CD4-positive, alpha-beta memory T cell (primary cell): ENCODE measurements around the gene ZBTB45. TPM values are rescaled to one million over a fixed set of nuclear protein-coding genes. Genes with fewer than 3 reads are reported as not detected.

Source experiments
- CTCF ChIA-PET: fragments of 350-600 bp; sonication (Branson Sonifier 250); formaldehyde crosslinking; loops from one replicate; lab custom pipeline; 2021; ENCODE audit warnings: inconsistent platforms; ENCODE audit not compliant: partially characterized antibody; lab: Charles Lee
- POLR2A ChIA-PET: fragments of 350-600 bp; sonication (Branson Sonifier 250); formaldehyde crosslinking; loops from one replicate; lab custom pipeline; 2021; ENCODE audit not compliant: partially characterized antibody; lab: Charles Lee
- DNase-seq, 5 donors: peaks; one replicate each; pipeline versions ENCODE4 v3.0.0 to v3.0.0-alpha.2; 2020 to 2022; ENCODE audit warnings: mixed read lengths in 1 of 5
- H3K27ac ChIP-seq: one replicate; pipeline ENCODE4 v1.7.0; 2013; ENCODE audit warnings: low read depth, low read length
- H3K27me3 ChIP-seq: 2 replicates; pipeline ENCODE4 v1.7.0; 2013; ENCODE audit warnings: mild to moderate bottlenecking, low read length, moderate library complexity; ENCODE audit not compliant: insufficient read depth
- H3K36me3 ChIP-seq: 2 replicates; pipeline ENCODE4 v1.7.0; 2013; ENCODE audit warnings: mild to moderate bottlenecking, low read length, moderate library complexity; ENCODE audit not compliant: insufficient read depth
- H3K4me1 ChIP-seq: 2 replicates; pipeline ENCODE4 v1.7.0; 2013; ENCODE audit warnings: mild to moderate bottlenecking, low read length, moderate library complexity; ENCODE audit not compliant: insufficient read depth
- H3K4me3 ChIP-seq, 2 donors: one replicate each; pipeline ENCODE4 v1.7.0; 2013; ENCODE audit warnings: low read length in 2 of 2, mild to moderate bottlenecking in 1 of 2
- H3K9me3 ChIP-seq, 2 donors: one replicate each; pipeline ENCODE4 v1.7.0; 2013; ENCODE audit warnings: low read length in 2 of 2, control low read depth in 1 of 2; ENCODE audit not compliant: control insufficient read depth in 1 of 2
- H3K27ac Mint-ChIP-seq, 7 donors: one replicate each; pipeline ENCODE4 v1.8.0; 2020 to 2021; ENCODE audit warnings: mixed read lengths in 7 of 7, mild to moderate bottlenecking in 6 of 7, inconsistent platforms in 3 of 7, moderate library complexity in 3 of 7
- H3K27me3 Mint-ChIP-seq, 2 donors: one replicate each; pipeline ENCODE4 v1.8.0; 2020 to 2021; ENCODE audit warnings: mixed read lengths in 2 of 2
- H3K36me3 Mint-ChIP-seq, 2 donors: one replicate each; pipeline ENCODE4 v1.8.0; 2020 to 2021; ENCODE audit warnings: mixed read lengths in 2 of 2, inconsistent platforms in 1 of 2, mild to moderate bottlenecking in 1 of 2
- H3K4me1 Mint-ChIP-seq, 4 donors: one replicate each; pipeline ENCODE4 v1.8.0; 2020 to 2021; ENCODE audit warnings: mixed read lengths in 4 of 4, mild to moderate bottlenecking in 1 of 4
- H3K4me3 Mint-ChIP-seq, 8 donors: one replicate each; pipeline ENCODE4 v1.8.0; 2020 to 2021; ENCODE audit warnings: mixed read lengths in 8 of 8, mild to moderate bottlenecking in 7 of 8, moderate library complexity in 6 of 8, inconsistent platforms in 3 of 8
- H3K9me3 Mint-ChIP-seq, 8 donors: one replicate each; pipeline ENCODE4 v1.8.0; 2020 to 2021; ENCODE audit warnings: mixed read lengths in 8 of 8, mild to moderate bottlenecking in 5 of 8, inconsistent platforms in 3 of 8, moderate library complexity in 1 of 8
- intact Hi-C: fragments of 100-400 bp; cut with micrococcal nuclease; formaldehyde crosslinking; loops from one replicate; pipeline ENCODE4 v1.15.1; 2023
- polyA plus RNA-seq, 2 donors: library from polyadenylated mRNA; unstranded; fragments of 300-500 nt; fragmentation: Illumina TruSeq; gene quantifications; one replicate each; pipeline ENCODE4 v1.2.3, GENCODE V29; 2021
- total RNA-seq, 2 experiments: library from RNA; stranded (reverse); gene quantifications; one replicate each; pipeline ENCODE4 v1.2.3, GENCODE V29; 2021

ZBTB45 gene
- total RNA-seq, result 10 to 100 TPM; 19.8 TPM
- 1 to 10 TPM; 1.9 to 6.2 TPM for polyA plus RNA-seq

DNA sequence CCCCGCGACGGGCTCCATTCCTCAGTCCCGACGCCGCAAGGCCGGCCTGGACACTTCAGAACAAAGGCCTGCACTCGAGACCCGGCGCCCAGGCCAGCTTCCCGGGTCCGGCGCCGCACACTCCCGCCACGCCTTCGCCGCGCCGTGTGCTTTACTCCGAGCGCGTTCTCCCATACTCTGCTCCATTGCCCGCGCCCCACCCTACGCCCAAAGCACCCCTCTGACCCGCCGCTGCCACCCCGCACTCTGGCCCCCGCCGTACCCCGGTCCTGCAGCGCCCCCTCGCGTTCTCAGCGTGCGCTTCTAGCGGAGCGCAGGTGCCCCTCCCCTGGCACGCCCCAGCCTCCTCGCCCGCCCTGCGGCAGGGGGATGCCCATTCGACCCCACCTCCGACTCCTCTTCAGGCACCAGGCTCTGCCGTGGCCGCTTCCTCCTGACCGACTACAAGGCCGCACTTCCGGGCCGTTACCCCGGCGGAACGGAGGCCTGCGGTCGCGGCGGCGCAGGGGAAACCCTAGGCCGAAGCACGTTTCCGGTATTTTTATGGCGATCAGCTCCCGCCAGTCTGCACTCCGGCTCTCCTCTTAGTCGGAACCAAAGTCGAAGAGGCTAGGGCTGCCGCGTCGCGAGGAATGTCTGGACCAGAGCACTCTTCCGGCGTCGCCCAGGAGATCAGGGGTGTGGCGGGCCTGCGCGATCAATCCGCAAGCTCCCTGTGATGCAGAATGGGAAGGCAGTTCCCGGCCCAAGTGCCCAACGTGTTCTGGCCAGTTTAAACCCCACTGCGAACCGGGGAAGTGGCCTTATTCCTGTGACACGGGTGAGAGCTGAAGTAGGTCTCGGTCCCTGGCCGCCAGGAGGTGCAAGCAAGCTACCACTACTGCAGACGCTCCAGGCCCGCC is at the start of gene ZBTB45:
TSS of gene ZBTB45 (minus strand) at position 456 of the 902 bp plus-strand sequence. CDS start 2,137 bp downstream, outside the sequence.
- peak; percentile 88 to 92 (median 89) for DNase-seq
- H3K36me3 Mint-ChIP-seq, result peaks cover 6 to 17% of the 10 kb centered on the region in 2 donors
- POLR2A ChIA-PET, result interaction anchor here (0.7 to 5.4 kb wide), 33 partner anchors 10 to 1108 kb away, joined by 3 to 96 read pairs (median 7); partner anchors contain the start of genes CHMP2A, ERVK3-1, MZF1 and RPS5
- CTCF ChIA-PET, result interaction anchor here (0.7 to 13.8 kb wide), 30 partner anchors 8 to 603 kb away, joined by 3 to 260 read pairs (median 4); partner anchors contain the start of genes CHMP2A, MZF1, SLC27A5 and TRIM28
- H3K4me1 Mint-ChIP-seq, result peaks cover 14 to 53% (median 30%) of the 10 kb centered on the region in 4 donors
- H3K4me1 ChIP-seq, result peaks cover 28% of the 10 kb centered on the region
- H3K27ac ChIP-seq, result peak within 1 kb of the TSS; percentile 82
- no peaks in the 10 kb centered on the region for H3K27me3 ChIP-seq
- H3K27me3 Mint-ChIP-seq, result no peaks in the 10 kb centered on the region
- H3K36me3 ChIP-seq, result peaks cover 13% of the 10 kb centered on the region
- H3K9me3 Mint-ChIP-seq, result no peaks in the 10 kb centered on the region
- peak within 1 kb of the TSS; percentile 97 to 99 (median 98) for H3K27ac Mint-ChIP-seq
- H3K9me3 ChIP-seq, result no peaks in the 10 kb centered on the region
- H3K4me3 Mint-ChIP-seq, result peak within 1 kb of the TSS; percentile 92 to 97 (median 95)
- intact Hi-C loops, result loop anchor here (1.0 to 5.0 kb wide), 8 partner anchors 20 to 337 kb away; partner anchors contain the start of genes MZF1, TRIM28, ZNF132 and ZNF446
- H3K4me3 ChIP-seq, result peak within 1 kb of the TSS; percentile 81 to 88

DNA sequence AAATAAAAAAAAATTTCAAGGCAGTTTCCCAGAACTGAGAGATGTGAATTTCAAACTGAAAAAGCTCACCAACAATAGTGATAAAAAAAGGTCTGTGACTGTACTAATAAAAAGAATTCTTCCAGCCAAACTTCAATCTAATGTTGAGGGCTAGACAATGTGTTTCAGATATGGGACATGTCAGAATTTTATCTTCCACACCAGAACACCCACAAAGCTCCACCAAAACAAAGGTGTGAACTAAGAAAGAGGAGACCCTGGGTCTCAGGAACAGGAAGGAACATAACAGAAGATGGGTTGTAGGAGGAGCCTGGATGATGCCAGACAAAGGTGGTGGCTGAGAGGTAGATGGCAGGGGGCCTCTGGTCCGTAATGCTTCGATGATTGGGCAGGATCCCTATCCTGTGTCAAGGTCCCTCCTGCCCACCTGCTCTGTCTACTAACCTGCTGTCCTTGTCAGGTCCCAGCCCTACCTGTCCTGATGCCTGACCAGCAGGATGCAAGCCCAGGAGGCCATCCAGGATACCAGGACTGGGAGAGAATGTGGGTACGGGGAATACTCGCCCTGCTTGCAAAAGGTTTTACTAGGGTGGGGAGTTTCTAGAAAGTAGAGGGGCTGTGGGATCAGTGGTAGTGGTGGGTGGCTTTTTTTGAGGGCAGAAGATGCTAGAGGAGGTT is 49.0 kb upstream of the ZBTB45 start:
- Histone ChIP-seq H3K4me3 (no peak overlapping the region), H3K4me1 (peaks cover 19% of the 10 kb centered on the region), H3K9me3 (no peaks in the 10 kb centered on the region), H3K27me3 (no peaks in the 10 kb centered on the region), H3K27ac (no peak overlapping the region), H3K36me3 (no peaks in the 10 kb centered on the region)
- Mint-ChIP-seq H3K27ac (peak overlapping the region in 5 of 7 donors; percentile 4 to 77 (median 35)), H3K27me3 (no peaks in the 10 kb centered on the region), H3K4me3 (no peak overlapping the region), H3K4me1 (peaks cover 11 to 32% (median 22%) of the 10 kb centered on the region in 4 donors), H3K9me3 (peaks cover 0 to 1% (median 0%) of the 10 kb centered on the region in 8 donors), H3K36me3 (peaks cover 0 to 21% of the 10 kb centered on the region in 2 donors)
- intact Hi-C loops, result no loop called here
- ChIA-PET POLR2A (interaction anchor here (0.9 to 4.6 kb wide), 3 partner anchors 14 to 18 kb away, joined by 4 to 41 read pairs (median 7); partner anchors contain the start of gene CHMP2A), CTCF (interaction anchor here (1.2 kb wide), 1 partner anchor 13 kb away, joined by 3 read pairs; the partner anchor contains the start of gene CHMP2A)
- DNase-seq, result no peak

DNA sequence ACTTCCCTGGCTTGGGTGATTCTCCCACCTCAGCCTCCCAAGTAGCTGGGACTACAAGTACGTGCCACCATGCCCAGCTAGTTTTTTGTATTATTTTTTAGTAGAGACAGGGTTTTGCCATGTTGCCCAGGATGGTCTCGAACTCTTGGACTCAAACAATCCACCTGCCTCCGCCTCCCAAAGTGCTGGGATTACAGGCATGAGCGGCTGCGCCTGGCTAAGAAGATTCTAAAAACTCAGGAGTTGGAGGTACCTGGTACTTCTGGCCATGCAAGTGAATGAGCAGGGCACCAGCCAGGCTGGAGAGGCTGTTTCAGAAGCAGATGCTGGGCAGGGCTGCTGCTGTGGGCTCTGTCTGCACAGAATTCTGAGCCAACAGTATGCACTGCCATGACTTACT is 47.4 kb upstream of the ZBTB45 start:
- DNase-seq, result peak in 1 of 5 donors; percentile 30
- H3K4me3 ChIP-seq, result no peak overlapping the region
- POLR2A ChIA-PET, result interaction anchor here (0.7 to 1.9 kb wide), 3 partner anchors 12 to 53 kb away, joined by 3 to 6 read pairs (median 3); partner anchors contain the start of gene CHMP2A

DNA sequence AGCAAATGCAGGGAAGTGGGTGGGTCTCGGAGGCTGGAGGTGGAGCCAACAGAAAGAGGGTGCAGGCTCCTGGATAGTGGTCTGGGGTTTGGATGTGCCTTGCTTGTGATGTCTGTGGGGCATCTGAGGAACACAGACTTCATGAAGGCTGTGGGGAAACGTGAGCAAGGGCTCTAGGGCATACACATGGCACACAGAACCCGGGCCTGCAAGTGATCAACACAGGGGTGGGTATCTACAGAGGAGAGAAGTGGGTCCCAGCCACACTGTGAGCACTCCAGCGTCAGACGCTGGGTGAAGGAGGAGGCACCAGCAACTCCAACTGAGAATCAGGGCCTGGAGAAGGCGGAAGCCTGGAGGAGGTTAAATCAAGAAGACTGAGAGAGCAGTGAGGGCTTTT is 44.2 kb upstream of the ZBTB45 start:
- ChIA-PET POLR2A (interaction anchor here (1.6 to 5.2 kb wide), 4 partner anchors 8 to 44 kb away, joined by 5 to 45 read pairs (median 34); partner anchors contain the start of genes CHMP2A, MZF1, TRIM28 and ZBTB45), CTCF (interaction anchor here (3.1 kb wide), 1 partner anchor 44 kb away, joined by 12 read pairs; the partner anchor contains the start of gene ZBTB45)
- no peak overlapping the region for H3K27ac ChIP-seq
- H3K9me3 ChIP-seq, result no peaks in the 10 kb centered on the region
- H3K4me3 ChIP-seq, result no peak overlapping the region
- no peaks in the 10 kb centered on the region for H3K27me3 Mint-ChIP-seq
- H3K27ac Mint-ChIP-seq, result peak overlapping the region in 6 of 7 donors; percentile 42 to 97 (median 81)
- H3K9me3 Mint-ChIP-seq, result peaks cover 0 to under 1% (median 0%) of the 10 kb centered on the region in 8 donors
- peaks cover 47% of the 10 kb centered on the region for H3K4me1 ChIP-seq
- peaks cover 0 to 11% of the 10 kb centered on the region in 2 donors for H3K36me3 Mint-ChIP-seq
- peak overlapping the region; percentile 60 to 91 (median 86) for H3K4me3 Mint-ChIP-seq
- H3K36me3 ChIP-seq, result no peaks in the 10 kb centered on the region
- no peaks in the 10 kb centered on the region for H3K27me3 ChIP-seq
- DNase-seq, result no peak
- peaks cover 8 to 57% (median 37%) of the 10 kb centered on the region in 4 donors for H3K4me1 Mint-ChIP-seq
- intact Hi-C loops, result no loop called here

More for the DNA sequence above, 47.4 kb upstream of the ZBTB45 start:
- Mint-ChIP-seq H3K27ac (no peak overlapping the region), H3K9me3 (no peaks in the 10 kb centered on the region), H3K36me3 (peaks cover 0 to 9% of the 10 kb centered on the region in 2 donors), H3K27me3 (no peaks in the 10 kb centered on the region), H3K4me3 (no peak overlapping the region), H3K4me1 (peaks cover 10 to 30% (median 21%) of the 10 kb centered on the region in 4 donors)
- Histone ChIP-seq H3K9me3 (no peaks in the 10 kb centered on the region), H3K27me3 (no peaks in the 10 kb centered on the region), H3K27ac (no peak overlapping the region), H3K36me3 (no peaks in the 10 kb centered on the region), H3K4me1 (peaks cover 24% of the 10 kb centered on the region)
- intact Hi-C loops, result no loop called here
- CTCF ChIA-PET, result interaction anchor here (1.7 kb wide), 1 partner anchor 47 kb away, joined by 6 read pairs; the partner anchor contains the start of gene ZBTB45

DNA sequence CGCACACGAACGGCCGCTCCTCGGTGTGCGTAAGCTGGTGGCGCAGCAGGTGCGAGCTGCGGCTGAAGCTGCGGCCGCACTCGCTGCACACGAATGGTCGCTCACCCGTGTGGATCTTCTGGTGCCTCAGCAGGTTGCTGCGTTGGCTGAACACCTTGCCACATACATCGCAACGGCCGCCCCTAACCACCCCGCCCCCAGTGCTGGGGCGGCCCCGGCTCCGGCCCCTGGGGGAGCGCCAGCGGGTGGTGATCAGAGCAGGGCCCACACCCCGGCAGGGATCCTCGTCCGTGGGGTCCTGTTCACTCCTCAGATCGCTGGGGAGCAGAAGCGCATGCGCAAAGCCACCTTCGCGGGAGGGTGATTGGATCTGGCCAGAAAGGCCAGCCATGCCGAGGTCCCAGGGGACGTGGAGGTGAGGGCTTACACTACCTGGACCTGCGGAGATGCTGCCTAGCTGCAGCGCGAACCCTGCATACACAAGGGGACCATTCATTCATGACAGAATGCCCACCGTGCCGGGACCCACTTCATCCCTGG is 43.5 kb upstream of the ZBTB45 start:
- Histone ChIP-seq H3K36me3 (no peaks in the 10 kb centered on the region), H3K4me3 (peak overlapping the region in 1 of 2 donors; percentile 55), H3K27me3 (no peaks in the 10 kb centered on the region), H3K27ac (peak overlapping the region; percentile 46), H3K4me1 (peaks cover 47% of the 10 kb centered on the region), H3K9me3 (no peaks in the 10 kb centered on the region)
- peak in 2 of 5 donors; percentile 22 to 46 for DNase-seq
- Mint-ChIP-seq H3K27me3 (no peaks in the 10 kb centered on the region), H3K4me1 (peaks cover 8 to 63% (median 37%) of the 10 kb centered on the region in 4 donors), H3K4me3 (peak overlapping the region; percentile 86 to 92 (median 89)), H3K36me3 (peaks cover 0 to 9% of the 10 kb centered on the region in 2 donors), H3K9me3 (peaks cover 0 to 2% (median 0%) of the 10 kb centered on the region in 8 donors), H3K27ac (peak overlapping the region in 4 of 7 donors; percentile 66 to 97 (median 86))
- intact Hi-C loops, result no loop called here
- CTCF ChIA-PET, result interaction anchor here (1.3 to 3.1 kb wide), 2 partner anchors 19 to 43 kb away, joined by 4 to 12 read pairs; partner anchors contain the start of gene ZBTB45
- POLR2A ChIA-PET, result interaction anchor here (0.6 to 7.3 kb wide), 10 partner anchors 9 to 284 kb away, joined by 3 to 104 read pairs (median 10); partner anchors contain the start of genes CHMP2A, MZF1, TRIM28 and ZBTB45
